Measurements from ENCODE around the gene CIAO2A.
A peak's percentile ranks its signal among the peaks of the same experiment; 100 is the strongest.
"Not testable (repeated sequence)": the region's sequence is repeated elsewhere in the genome, so short reads cannot be mapped to it uniquely, and the experiment has no call there.

Gene CIAO2A

GRCh38 chr15:64110950-64111678 is 17.5 kb upstream of the CIAO2A start:
- no peak for TF ChIP-seq CTCF (IDR thresholded peaks at IDR 0.05; ENCODE audit: extremely low read depth, missing control alignments)
- DNase-seq (ENCODE audit: low spot score), result peak; percentile 20

GRCh38 chr15:64110108-64110701 is 16.6 kb upstream of the CIAO2A start:
- DNase-seq (ENCODE audit: low spot score), result not testable (repeated sequence)

GRCh38 chr15:64107337-64107736 is 13.7 kb upstream of the CIAO2A start:
- TF ChIP-seq CTCF (IDR thresholded peaks at IDR 0.05; ENCODE audit: extremely low read depth, missing control alignments), result no peak
- no peak for DNase-seq (ENCODE audit: low spot score)

GRCh38 chr15:64105113-64105704 is 11.6 kb upstream of the CIAO2A start:
- TF ChIP-seq CTCF (IDR thresholded peaks at IDR 0.05; ENCODE audit: extremely low read depth, missing control alignments), result no peak

GRCh38 chr15:64102497-64102896 is 8.9 kb upstream of the CIAO2A start:
- no peak for TF ChIP-seq CTCF (IDR thresholded peaks at IDR 0.05; ENCODE audit: extremely low read depth, missing control alignments)
- DNase-seq (ENCODE audit: low spot score), result no peak

More at GRCh38 chr15:64105113-64105704, 11.6 kb upstream of the CIAO2A start:
- no peak for DNase-seq (ENCODE audit: low spot score)

- no peak for DNase-seq (ENCODE audit: low spot score)
These were observed 7.3 kb upstream of the CIAO2A start for GRCh38 chr15:64100958-64101357.

GRCh38 chr15:64099379-64099778 is 5.7 kb upstream of the CIAO2A start:
- DNase-seq (ENCODE audit: low spot score), result no peak
- no peak for TF ChIP-seq CTCF (IDR thresholded peaks at IDR 0.05; ENCODE audit: extremely low read depth, missing control alignments)

More at GRCh38 chr15:64100958-64101357, 7.3 kb upstream of the CIAO2A start:
- TF ChIP-seq CTCF (IDR thresholded peaks at IDR 0.05; ENCODE audit: extremely low read depth, missing control alignments), result no peak
